Measurements from ENCODE around the gene OR1J4.

The OR1J4 gene

DNA sequence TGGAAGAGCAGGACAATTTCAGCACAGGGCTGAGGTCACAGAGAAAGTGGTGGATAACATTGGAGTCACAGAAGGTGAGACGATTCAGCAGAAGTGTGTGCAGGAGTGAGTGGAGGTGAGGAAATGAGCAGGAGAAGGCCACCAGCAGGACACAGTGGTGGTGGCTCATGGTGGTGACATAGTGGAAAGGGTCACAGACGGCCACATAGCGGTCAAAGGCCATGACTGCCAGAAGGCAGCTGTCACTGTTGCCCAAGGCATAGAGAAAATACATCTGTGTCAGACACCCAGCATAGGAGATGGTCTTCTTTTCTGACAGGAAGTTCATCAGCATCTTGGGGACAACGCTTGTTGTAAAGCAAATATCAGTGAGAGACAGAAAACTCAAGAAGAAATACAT is 49.0 kb downstream of the OR1J4 start:
- DNase-seq (ENCODE audit: low spot score) (no peak), FAIRE-seq (no peak)

Data from urothelium cell line (cell line).